Cerebellar cortex (tissue), 1 donor: ENCODE results near the gene IBTK.
"Not testable (repeated sequence)": the region's sequence is repeated elsewhere in the genome, so short reads cannot be mapped to it uniquely, and the experiment has no call there.

Source experiments
- DNase-seq: peaks from one replicate; pipeline ENCODE4 v3.0.0-alpha.2; 2015; ENCODE audit warnings: low spot score

IBTK gene

DNA sequence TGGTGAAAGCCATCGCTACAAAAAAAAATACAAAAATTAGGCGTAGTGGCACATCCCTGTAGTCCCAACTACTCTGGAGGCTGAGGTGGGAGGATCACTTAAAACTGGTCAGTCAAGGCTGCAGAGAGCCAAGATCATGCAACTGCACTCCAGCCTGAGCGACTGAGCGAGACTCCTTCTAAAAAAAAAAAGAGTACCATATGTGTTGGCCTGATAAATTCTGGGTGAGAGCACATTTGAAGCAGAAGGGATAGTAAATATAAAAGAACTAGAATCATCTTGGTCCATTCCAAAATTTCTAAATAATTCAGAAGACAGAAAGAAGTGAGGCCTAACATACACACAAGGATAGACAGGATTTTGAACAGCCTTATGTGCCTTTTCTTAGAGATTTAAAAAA is 2.2 kb downstream of the IBTK start:
- DNase-seq, result no peak

GRCh38 chr6:82243884-82244283 is 3.7 kb downstream of the IBTK start:
- DNase-seq, result no peak

DNA sequence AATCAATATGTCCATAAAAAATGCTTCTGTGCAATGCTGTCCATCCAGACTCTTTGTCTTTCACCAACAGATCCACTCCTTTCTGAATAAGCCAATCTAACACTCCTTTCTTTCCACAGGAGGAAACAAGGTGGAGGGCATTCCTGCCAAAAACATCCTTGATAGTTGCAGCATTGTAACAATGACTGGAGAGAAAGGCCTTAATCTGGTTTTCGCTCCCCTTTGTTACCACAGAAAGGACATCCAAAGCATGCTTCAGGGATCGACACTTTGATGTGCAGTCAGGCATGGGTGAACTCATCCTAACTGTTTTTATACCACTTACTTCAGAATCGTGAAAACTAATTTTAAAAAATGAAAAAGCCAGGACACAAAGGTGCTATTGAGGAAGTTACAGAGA is 7.4 kb downstream of the IBTK start:
- DNase-seq, result no peak

GRCh38 chr6:82239597-82239996 is 7.9 kb downstream of the IBTK start:
- no peak for DNase-seq

- no peak for DNase-seq
Measured at GRCh38 chr6:82237013-82237412, 10.5 kb downstream of the IBTK start.

GRCh38 chr6:82227770-82228169 is 19.8 kb downstream of the IBTK start:
- DNase-seq, result no peak

GRCh38 chr6:82220167-82220566 is 27.4 kb downstream of the IBTK start:
- no peak for DNase-seq

DNA sequence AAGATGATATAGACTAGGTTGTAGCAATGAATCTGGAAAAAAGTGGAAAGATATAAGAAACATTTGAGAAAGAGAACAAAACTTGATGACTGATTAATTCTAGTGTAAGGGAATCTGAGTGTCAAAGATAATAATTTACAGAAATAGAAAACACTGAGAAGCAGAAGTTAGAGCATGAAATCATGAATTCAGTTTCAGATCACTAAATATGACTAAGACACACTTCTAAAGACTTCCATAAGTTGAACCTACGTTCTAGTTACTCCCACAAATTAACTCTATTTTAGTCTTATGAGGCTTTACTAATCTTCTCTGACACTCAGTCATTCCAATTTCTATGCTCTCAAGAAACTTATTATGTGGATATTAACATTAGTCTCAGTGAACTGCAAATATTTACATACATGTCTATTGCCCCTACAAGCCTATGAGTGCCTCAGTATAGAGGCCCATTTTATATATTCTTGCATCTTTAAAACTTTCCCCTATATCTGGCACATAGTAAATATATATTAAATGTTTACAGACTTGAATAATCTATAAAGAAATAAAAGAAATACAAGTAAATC is 30.4 kb downstream of the IBTK start:
- DNase-seq, result no peak

- DNase-seq, result no peak
Measured at GRCh38 chr6:82216549-82216948, 31.0 kb downstream of the IBTK start.

- no peak for DNase-seq
Measured at GRCh38 chr6:82211326-82211725, 36.2 kb downstream of the IBTK start.

GRCh38 chr6:82208913-82209312 is 38.6 kb downstream of the IBTK start:
- no peak for DNase-seq

DNA sequence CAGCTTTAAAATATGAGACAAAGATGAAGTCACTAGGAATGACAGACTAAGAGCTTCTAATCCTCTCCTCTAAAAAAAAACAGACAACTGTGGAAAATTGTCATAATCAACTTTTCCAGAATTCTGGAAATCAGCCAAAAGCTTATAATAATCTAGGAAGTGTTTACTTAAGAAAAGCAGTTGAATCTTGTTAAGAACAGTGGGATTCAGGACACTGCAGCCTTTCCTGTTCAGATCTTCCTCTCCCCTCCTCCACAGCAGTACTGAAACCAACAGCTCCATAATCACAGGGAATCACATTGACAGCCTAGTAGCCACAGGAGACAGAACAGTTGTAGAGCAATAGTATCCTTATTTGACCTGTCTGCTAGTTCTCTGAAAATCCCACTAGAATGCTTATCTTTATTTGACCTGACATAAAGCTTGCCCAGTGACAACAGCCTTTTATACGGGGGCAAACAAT is 41.6 kb downstream of the IBTK start:
- DNase-seq, result peak; percentile 41

DNA sequence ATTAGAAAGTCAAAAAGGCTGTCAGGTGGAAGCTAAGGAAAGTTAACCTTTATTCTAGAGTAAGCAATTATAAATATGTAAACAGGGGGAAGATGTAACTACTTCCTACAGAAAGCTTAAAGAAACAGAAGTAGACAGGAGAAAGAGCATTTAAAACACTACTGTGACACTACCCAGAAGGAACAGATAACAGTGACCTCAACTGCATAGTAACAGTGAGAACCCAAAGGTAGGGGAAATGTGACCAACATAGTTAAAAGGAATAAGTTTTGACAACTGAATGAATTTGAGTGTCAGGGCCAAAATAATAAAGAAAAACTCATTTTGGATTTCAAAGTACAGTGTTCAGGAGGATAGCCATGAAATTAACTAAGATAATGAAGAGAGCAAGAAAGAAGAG is 43.5 kb downstream of the IBTK start:
- DNase-seq, result no peak

- DNase-seq, result no peak
Measured at GRCh38 chr6:82197784-82198183, 49.8 kb downstream of the IBTK start.

GRCh38 chr6:82197245-82197644 is 50.3 kb downstream of the IBTK start:
- DNase-seq, result not testable (repeated sequence)

DNA sequence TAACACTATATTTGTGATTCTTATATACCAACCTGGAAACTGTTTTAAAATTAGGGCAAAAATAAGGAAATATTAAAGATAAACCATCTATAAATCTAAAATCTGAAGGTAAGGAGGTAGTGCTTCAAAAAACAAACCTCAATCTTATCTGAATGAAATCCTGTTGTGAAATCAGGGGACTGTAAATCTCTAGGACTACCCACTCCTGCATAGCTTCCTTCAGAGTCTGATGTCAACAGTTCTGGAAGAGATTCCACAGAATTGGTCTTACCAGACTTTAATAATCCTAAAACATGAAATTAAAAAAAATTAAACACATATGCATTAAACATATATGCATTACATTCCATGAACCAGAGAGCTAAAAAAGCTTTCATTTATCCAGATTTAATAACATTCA is 51.4 kb downstream of the IBTK start:
- no peak for DNase-seq

DNA sequence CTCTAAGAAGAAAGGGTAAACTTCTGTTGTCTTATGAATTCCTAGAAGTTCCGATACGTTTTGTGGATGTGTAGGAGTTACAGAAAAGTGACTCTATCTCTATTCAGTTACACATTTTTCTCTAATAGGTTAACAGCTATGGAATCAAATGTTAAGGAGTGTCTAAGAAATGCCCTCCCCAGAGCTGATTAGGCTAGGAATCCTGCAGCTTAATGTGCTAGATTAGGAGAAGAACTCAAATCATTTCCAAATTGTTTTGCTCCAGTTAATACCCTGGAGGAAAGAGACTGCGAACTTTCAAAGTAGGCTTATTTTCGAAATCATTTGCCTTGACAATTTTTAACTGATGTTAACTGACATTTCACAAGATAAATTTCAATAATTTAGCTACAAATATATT is 51.9 kb downstream of the IBTK start:
- DNase-seq, result no peak

- DNase-seq, result no peak
Measured at GRCh38 chr6:82185948-82186535, 61.5 kb downstream of the IBTK start.

DNA sequence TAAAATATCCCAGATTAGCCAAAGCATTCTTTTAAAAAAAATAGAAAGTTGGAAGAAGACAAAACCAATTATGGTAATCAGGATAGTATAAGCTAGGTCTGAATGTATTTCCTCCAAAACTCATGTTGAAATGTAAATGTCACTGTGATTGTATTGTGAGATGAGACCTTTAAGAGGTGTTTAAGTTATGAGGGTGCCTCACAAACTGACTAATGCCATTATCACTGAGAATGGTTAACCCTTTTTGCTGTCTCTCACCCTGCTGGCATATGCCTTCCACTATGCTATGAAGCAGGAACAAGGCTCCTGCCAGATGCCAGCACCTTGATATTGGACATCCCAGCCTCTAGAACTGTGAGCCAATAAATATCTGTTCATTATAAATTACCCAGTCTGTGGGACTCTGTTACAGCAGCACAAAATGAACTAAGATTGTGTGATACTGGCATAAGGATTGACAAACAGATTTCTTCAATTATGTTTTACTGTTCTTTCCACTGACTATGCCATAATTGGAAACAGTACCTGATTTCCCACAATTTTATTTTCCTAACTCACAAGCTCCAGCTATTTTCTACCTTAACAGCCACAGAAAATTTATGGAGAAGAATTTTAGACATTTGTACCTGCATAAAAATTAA is 63.8 kb downstream of the IBTK start:
- no peak for DNase-seq

- DNase-seq, result no peak
Measured at GRCh38 chr6:82182756-82183155, 64.8 kb downstream of the IBTK start.

- DNase-seq, result no peak
Measured at GRCh38 chr6:82179415-82179814, 68.1 kb downstream of the IBTK start.

- DNase-seq, result no peak
Measured at GRCh38 chr6:82178759-82179112, 68.8 kb downstream of the IBTK start.

DNA sequence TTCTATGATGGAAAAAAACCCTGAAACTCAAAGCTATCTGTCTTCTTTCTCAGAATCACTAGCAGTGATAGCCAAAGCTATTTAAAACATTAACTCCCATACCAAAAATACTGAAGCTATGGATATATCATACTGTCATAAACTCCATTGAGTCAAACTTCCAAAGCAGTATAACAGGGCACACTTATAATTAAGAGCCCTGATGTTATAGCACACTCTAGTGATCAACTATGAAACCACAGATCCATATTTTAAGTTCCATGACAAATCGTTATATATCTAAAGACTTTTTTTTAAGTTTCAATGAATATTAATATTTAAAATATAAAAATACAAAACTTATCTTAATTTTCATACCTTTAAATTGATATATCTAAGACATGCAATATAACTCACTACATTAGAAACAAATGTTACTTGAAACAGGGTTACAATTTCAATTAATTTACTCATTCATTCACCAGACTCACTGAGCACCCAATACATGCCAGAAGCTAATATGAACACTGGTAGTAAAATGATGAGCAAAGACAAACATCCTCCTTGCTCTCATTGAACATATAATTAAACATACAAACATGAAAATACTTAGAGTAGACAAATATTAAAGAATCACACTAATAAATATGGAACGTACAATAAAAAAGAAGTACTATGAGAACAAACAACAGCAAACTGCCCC is 69.3 kb downstream of the IBTK start:
- peak; percentile 41 for DNase-seq
